Keratinocyte (primary cell): ENCODE data around the gene UQCC2. TPM values are rescaled to one million over a fixed set of nuclear protein-coding genes. Genes with fewer than 3 reads are reported as not detected.

Source experiments
- DNase-seq: peaks from one replicate; pipeline ENCODE4 v3.0.0-alpha.2; 2011; ENCODE audit warnings: low read depth, missing footprints, low spot score
- FAIRE-seq: peaks from 2 replicates; lab custom pipeline; 2011; peaks lifted over from hg19 to GRCh38; lab: Jason Lieb, UNC
- H2AFZ ChIP-seq: 2 replicates; pipeline ENCODE4 v1.6.0; 2012; ENCODE audit warnings: low read length, control low read depth, inconsistent platforms; ENCODE audit not compliant: control insufficient read depth
- H3K27ac ChIP-seq: 2 replicates; pipeline ENCODE4 v1.5.1; 2011; ENCODE audit warnings: low read length; ENCODE audit not compliant: control insufficient read depth, insufficient read depth
- H3K27me3 ChIP-seq: 3 replicates; pipeline ENCODE4 v1.6.0; 2011; ENCODE audit warnings: low read length; ENCODE audit not compliant: control insufficient read depth, insufficient read depth; ENCODE audit errors: extremely low read depth
- H3K36me3 ChIP-seq, 2 experiments: 2 replicates in 1 of 2; 3 replicates in 1 of 2; pipeline ENCODE4 v1.5.1; 2011; ENCODE audit warnings: low read length in 2 of 2, mild to moderate bottlenecking in 1 of 2; ENCODE audit not compliant: control insufficient read depth in 2 of 2, insufficient read depth in 2 of 2; ENCODE audit errors: extremely low read depth in 1 of 2
- H3K4me1 ChIP-seq: 3 replicates; pipeline ENCODE4 v1.5.1; 2011; ENCODE audit warnings: low read length; ENCODE audit not compliant: control insufficient read depth, insufficient read depth; ENCODE audit errors: extremely low read depth
- H3K4me2 ChIP-seq: 3 replicates; pipeline ENCODE4 v1.6.0; 2011; ENCODE audit warnings: low read depth, low read length; ENCODE audit not compliant: control insufficient read depth, insufficient read depth; ENCODE audit errors: extremely low read depth
- H3K4me3 ChIP-seq, 3 experiments: fragments of 200-600 bp in 1 of 3; sonication (generic) in 1 of 3; 2 replicates in 2 of 3; 3 replicates in 1 of 3; pipeline ENCODE4 v1.5.1; 2011 to 2016; ENCODE audit warnings: low read length in 3 of 3, mild to moderate bottlenecking in 3 of 3, control low read depth in 2 of 3, inconsistent platforms in 1 of 3, low read depth in 1 of 3, mixed read lengths in 1 of 3, mixed run types in 1 of 3, moderate library complexity in 1 of 3; ENCODE audit not compliant: control insufficient read depth in 2 of 3, insufficient read depth in 2 of 3; ENCODE audit errors: extremely low read depth in 1 of 3
- H3K79me2 ChIP-seq: 2 replicates; pipeline ENCODE4 v1.6.0; 2012; ENCODE audit warnings: low read length; ENCODE audit not compliant: control insufficient read depth, insufficient read depth
- H3K9ac ChIP-seq: 3 replicates; pipeline ENCODE4 v1.6.0; 2011; ENCODE audit warnings: low read length; ENCODE audit not compliant: control insufficient read depth, insufficient read depth; ENCODE audit errors: extremely low read depth
- H3K9me1 ChIP-seq: 3 replicates; pipeline ENCODE4 v1.6.0; 2011; ENCODE audit warnings: low read length; ENCODE audit not compliant: control insufficient read depth, insufficient read depth; ENCODE audit errors: extremely low read depth
- H3K9me3 ChIP-seq: 2 replicates; pipeline ENCODE4 v1.5.1; 2012; ENCODE audit warnings: low read depth, low read length; ENCODE audit not compliant: control insufficient read depth
- H4K20me1 ChIP-seq: 3 replicates; pipeline ENCODE4 v1.6.0; 2011; ENCODE audit warnings: low read length; ENCODE audit not compliant: control insufficient read depth, insufficient read depth; ENCODE audit errors: extremely low read depth
- CTCF ChIP-seq, 3 experiments: IDR thresholded peaks in 1 of 3; conservative IDR thresholded peaks in 1 of 3; optimal IDR thresholded peaks in 1 of 3; 2 replicates in 2 of 3; 3 replicates in 1 of 3; pipeline versions ENCODE3 to v1.5.1; 2011; ENCODE audit warnings: low read length in 3 of 3, mild to moderate bottlenecking in 3 of 3, moderate library complexity in 2 of 3, control low read depth in 1 of 3, inconsistent platforms in 1 of 3; ENCODE audit not compliant: insufficient read depth in 2 of 3; ENCODE audit errors: extremely low read depth in 1 of 3
- EZH2 ChIP-seq: IDR thresholded peaks from one replicate; pipeline ENCODE4 v1.6.1; 2012; ENCODE audit warnings: inconsistent platforms, mild to moderate bottlenecking, low read length, moderate library complexity
- dilution Hi-C: fragments of 300-500 bp; cut with MboI; formaldehyde crosslinking; loops from one replicate; pipeline ENCODE4 v1.7.0; 2020; ENCODE audit warnings: low sequenced_read_pairs; ENCODE audit not compliant: extremely low pct_ligation_motif_present
- polyA plus RNA-seq, 5 experiments: library from polyadenylated mRNA; depleted of rRNA in 3 of 5; stranded (reverse) in 3 of 5; stranded (forward) in 1 of 5; unstranded in 1 of 5; fragments of >200 nt; gene quantifications; 1 replicate in 1 of 5; 2 replicates in 3 of 5; 3 replicates in 1 of 5; pipeline versions ENCODE4 v1.2.1 to v1.2.3, GENCODE V29; 2011 to 2012; ENCODE audit warnings: missing spikeins in 2 of 5, low read depth in 1 of 5, low replicate concordance in 1 of 5

The UQCC2 gene
- polyA plus RNA-seq, 1 donor (not counting 4 experiments of a cell fraction or from before 2014, with no cell fraction given) = 76.7 TPM

GRCh38 chr6:33732385-33732784 is 20.9 kb upstream of the UQCC2 start:
- H3K9me1 ChIP-seq = no peaks in the 10 kb centered on the region
- H3K9me3 ChIP-seq = no peaks in the 10 kb centered on the region
- H3K4me1 ChIP-seq = peaks cover 5% of the 10 kb centered on the region
- H3K9ac ChIP-seq = no peak overlapping the region
- no peak overlapping the region for H3K4me3 ChIP-seq
- dilution Hi-C loops = no loop called here
- no peaks in the 10 kb centered on the region for H3K79me2 ChIP-seq
- H2AFZ ChIP-seq = no peak overlapping the region
- FAIRE-seq = no peak
- TF ChIP-seq EZH2 = no peak
- TF ChIP-seq CTCF (optimal IDR thresholded peaks at IDR 0.05 in 1 of 3, IDR thresholded peaks at IDR 0.05 in 1 of 3, conservative IDR thresholded peaks at IDR 0.05 in 1 of 3; ENCODE audit: extremely low read depth in 1 of 3, insufficient read depth in 2 of 3, low read length in 3 of 3) = no peak
- no peak overlapping the region for H3K27ac ChIP-seq
- H3K36me3 ChIP-seq = no peaks in the 10 kb centered on the region
- no peaks in the 10 kb centered on the region for H4K20me1 ChIP-seq
- DNase-seq = no peak
- H3K4me2 ChIP-seq = no peak overlapping the region
- peaks cover 13% of the 10 kb centered on the region for H3K27me3 ChIP-seq

- no peak overlapping the region for H2AFZ ChIP-seq
- H3K27me3 ChIP-seq = peaks cover 18% of the 10 kb centered on the region
- dilution Hi-C loops = no loop called here
- no peaks in the 10 kb centered on the region for H3K9me3 ChIP-seq
- TF ChIP-seq EZH2 = no peak
- no peak for TF ChIP-seq CTCF (optimal IDR thresholded peaks at IDR 0.05 in 1 of 3, IDR thresholded peaks at IDR 0.05 in 1 of 3, conservative IDR thresholded peaks at IDR 0.05 in 1 of 3; ENCODE audit: extremely low read depth in 1 of 3, insufficient read depth in 2 of 3, low read length in 3 of 3)
- DNase-seq (no peak), FAIRE-seq (no peak)
- peaks cover 5% of the 10 kb centered on the region for H3K4me1 ChIP-seq
- no peak overlapping the region for H3K27ac ChIP-seq
- H3K4me2 ChIP-seq = no peak overlapping the region
- no peaks in the 10 kb centered on the region for H3K79me2 ChIP-seq
- no peaks in the 10 kb centered on the region for H3K36me3 ChIP-seq
- no peak overlapping the region for H3K4me3 ChIP-seq
- no peak overlapping the region for H3K9ac ChIP-seq
- H3K9me1 ChIP-seq = no peaks in the 10 kb centered on the region
- H4K20me1 ChIP-seq = no peaks in the 10 kb centered on the region
These were observed 20.3 kb upstream of the UQCC2 start for GRCh38 chr6:33731751-33732282.
